Measurements from ENCODE around the gene GMDS. TPM values are rescaled to one million over a fixed set of nuclear protein-coding genes. Genes with fewer than 3 reads are reported as not detected.

GMDS gene
- total RNA-seq, 2 donors from 2014 or later: 25.4 to 29.5 TPM

DNA sequence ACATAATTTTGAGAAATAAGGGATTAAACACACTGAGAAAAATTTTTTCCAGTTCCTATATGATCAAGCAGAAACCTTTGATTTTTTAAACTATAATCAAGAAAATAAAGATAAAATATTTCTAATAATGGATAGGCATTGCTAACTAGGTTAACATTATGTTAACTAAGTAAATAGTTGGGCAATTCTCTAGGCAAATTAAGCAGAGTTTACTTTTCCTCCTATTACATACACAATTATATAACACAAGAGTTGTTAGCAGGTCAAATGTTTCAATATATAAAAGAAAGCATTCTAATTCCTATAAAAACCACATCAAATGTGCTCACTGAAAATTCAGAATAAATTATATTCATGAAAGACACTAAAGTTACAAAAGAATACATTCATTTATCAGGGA, 191.7 kb downstream of the GMDS start:
- H3K9me3 Mint-ChIP-seq: peaks cover 2% of the 10 kb centered on the region
- no peaks in the 10 kb centered on the region for H3K27me3 ChIP-seq (ENCODE audit: control insufficient read depth, insufficient read depth, low read length, poor library complexity, severe bottlenecking)
- H3K9me3 ChIP-seq (ENCODE audit: control insufficient read depth, low read length): no peaks in the 10 kb centered on the region
- TF ChIP-seq, protein P1, sequence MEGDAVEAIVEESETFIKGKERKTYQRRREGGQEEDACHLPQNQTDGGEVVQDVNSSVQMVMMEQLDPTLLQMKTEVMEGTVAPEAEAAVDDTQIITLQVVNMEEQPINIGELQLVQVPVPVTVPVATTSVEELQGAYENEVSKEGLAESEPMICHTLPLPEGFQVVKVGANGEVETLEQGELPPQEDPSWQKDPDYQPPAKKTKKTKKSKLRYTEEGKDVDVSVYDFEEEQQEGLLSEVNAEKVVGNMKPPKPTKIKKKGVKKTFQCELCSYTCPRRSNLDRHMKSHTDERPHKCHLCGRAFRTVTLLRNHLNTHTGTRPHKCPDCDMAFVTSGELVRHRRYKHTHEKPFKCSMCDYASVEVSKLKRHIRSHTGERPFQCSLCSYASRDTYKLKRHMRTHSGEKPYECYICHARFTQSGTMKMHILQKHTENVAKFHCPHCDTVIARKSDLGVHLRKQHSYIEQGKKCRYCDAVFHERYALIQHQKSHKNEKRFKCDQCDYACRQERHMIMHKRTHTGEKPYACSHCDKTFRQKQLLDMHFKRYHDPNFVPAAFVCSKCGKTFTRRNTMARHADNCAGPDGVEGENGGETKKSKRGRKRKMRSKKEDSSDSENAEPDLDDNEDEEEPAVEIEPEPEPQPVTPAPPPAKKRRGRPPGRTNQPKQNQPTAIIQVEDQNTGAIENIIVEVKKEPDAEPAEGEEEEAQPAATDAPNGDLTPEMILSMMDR (conservative IDR thresholded peaks at IDR 0.05): no peak
- no peak overlapping the region for H3K4me3 ChIP-seq (ENCODE audit: low read length)
- no peak overlapping the region for H3K4me3 Mint-ChIP-seq
- no peaks in the 10 kb centered on the region for H3K4me1 Mint-ChIP-seq
- no peaks in the 10 kb centered on the region for H3K27me3 Mint-ChIP-seq (ENCODE audit: insufficient read depth)
- H3K4me1 ChIP-seq (ENCODE audit: control insufficient read depth, insufficient read depth, low read length): no peaks in the 10 kb centered on the region
- H3K27ac ChIP-seq (ENCODE audit: low read depth, low read length): no peak overlapping the region
- no peaks in the 10 kb centered on the region for H3K36me3 Mint-ChIP-seq (ENCODE audit: low read depth)
- no peak overlapping the region for H3K9ac ChIP-seq (ENCODE audit: extremely low read depth, low read length, poor library complexity, severe bottlenecking)
- no peak for DNase-seq
- no peaks in the 10 kb centered on the region for H3K36me3 ChIP-seq (ENCODE audit: control insufficient read depth, insufficient read depth, low read length)
- H3K27ac Mint-ChIP-seq: no peak overlapping the region

DNA sequence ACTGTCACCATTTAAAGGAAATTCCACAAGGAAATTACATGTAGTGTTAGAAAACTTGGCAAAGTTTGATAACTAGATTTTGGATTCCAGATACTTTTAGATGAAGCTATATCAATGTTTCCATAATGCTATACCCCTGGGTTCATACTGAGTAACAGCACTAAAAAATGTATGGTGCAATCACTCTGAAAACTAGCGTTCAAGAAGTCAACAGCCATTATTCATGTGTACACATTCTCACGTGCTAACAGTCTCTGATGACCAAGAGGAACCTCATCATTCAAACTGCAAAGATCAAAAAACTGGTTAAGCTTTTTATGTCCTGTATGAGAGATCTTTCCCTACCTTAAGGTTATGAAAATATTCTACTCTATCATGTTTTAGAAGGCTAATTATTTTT, 197.6 kb downstream of the GMDS start:
- TF ChIP-seq, protein P1 (conservative IDR thresholded peaks at IDR 0.05): no peak
- no peak overlapping the region for H3K4me3 Mint-ChIP-seq
- H3K36me3 Mint-ChIP-seq (ENCODE audit: low read depth): no peaks in the 10 kb centered on the region
- no peaks in the 10 kb centered on the region for H3K4me1 ChIP-seq (ENCODE audit: control insufficient read depth, insufficient read depth, low read length)
- H3K36me3 ChIP-seq (ENCODE audit: control insufficient read depth, insufficient read depth, low read length): no peaks in the 10 kb centered on the region
- H3K9me3 Mint-ChIP-seq: peaks cover 4% of the 10 kb centered on the region
- H3K27ac ChIP-seq (ENCODE audit: low read depth, low read length): no peak overlapping the region
- WGBS, 2 experiments (ENCODE audit: insufficient coverage in 1 of 2, insufficient read length in 1 of 2): 94 to 100% methylated on average over 2 of the region's 2 CpGs
- peaks cover 6% of the 10 kb centered on the region for H3K9me3 ChIP-seq (ENCODE audit: control insufficient read depth, low read length)
- no peaks in the 10 kb centered on the region for H3K27me3 Mint-ChIP-seq (ENCODE audit: insufficient read depth)
- H3K9ac ChIP-seq (ENCODE audit: extremely low read depth, low read length, poor library complexity, severe bottlenecking): no peak overlapping the region
- H3K27ac Mint-ChIP-seq: no peak overlapping the region
- DNase-seq: no peak
- no peaks in the 10 kb centered on the region for H3K4me1 Mint-ChIP-seq
- no peaks in the 10 kb centered on the region for H3K27me3 ChIP-seq (ENCODE audit: control insufficient read depth, insufficient read depth, low read length, poor library complexity, severe bottlenecking)
- H3K4me3 ChIP-seq (ENCODE audit: low read length): no peak overlapping the region

DNA sequence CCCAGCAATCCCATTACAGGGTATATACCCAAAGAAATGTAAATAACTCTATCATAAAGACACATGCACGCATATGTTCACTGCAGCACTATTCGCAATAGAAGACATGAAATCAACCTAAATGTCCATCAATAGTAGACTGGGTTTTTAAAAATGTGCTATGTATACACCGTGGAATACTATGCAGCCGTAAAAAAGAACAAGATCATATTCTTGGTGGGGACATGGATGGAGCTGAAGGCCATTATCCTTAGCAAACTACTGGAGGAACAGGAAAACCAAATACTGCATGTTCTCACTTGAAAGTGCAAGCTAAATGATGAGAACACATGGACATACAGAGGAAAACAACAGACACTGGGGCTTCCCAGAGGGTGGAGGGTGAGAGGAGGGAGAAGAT, 201.2 kb downstream of the GMDS start:
- no peaks in the 10 kb centered on the region for H3K36me3 ChIP-seq (ENCODE audit: control insufficient read depth, insufficient read depth, low read length)

More for the DNA sequence above, 201.2 kb downstream of the GMDS start:
- Mint-ChIP-seq H3K4me3 (no peak overlapping the region), H3K9me3 (peaks cover 3% of the 10 kb centered on the region), H3K27me3 (ENCODE audit: insufficient read depth) (no peaks in the 10 kb centered on the region), H3K27ac (no peak overlapping the region), H3K36me3 (ENCODE audit: low read depth) (no peaks in the 10 kb centered on the region), H3K4me1 (no peaks in the 10 kb centered on the region)
- 90 to 100% methylated on average over 2 to 4 of the region's 4 CpGs for WGBS, 2 experiments (ENCODE audit: insufficient coverage in 1 of 2, insufficient read length in 1 of 2)
- Histone ChIP-seq H3K4me1 (ENCODE audit: control insufficient read depth, insufficient read depth, low read length) (no peaks in the 10 kb centered on the region), H3K27me3 (ENCODE audit: control insufficient read depth, insufficient read depth, low read length, poor library complexity, severe bottlenecking) (no peaks in the 10 kb centered on the region), H3K27ac (ENCODE audit: low read depth, low read length) (no peak overlapping the region), H3K9me3 (ENCODE audit: control insufficient read depth, low read length) (peaks cover 6% of the 10 kb centered on the region), H3K4me3 (ENCODE audit: low read length) (no peak overlapping the region), H3K9ac (ENCODE audit: extremely low read depth, low read length, poor library complexity, severe bottlenecking) (no peak overlapping the region)
- DNase-seq: no peak
- TF ChIP-seq, protein P1 (conservative IDR thresholded peaks at IDR 0.05): no peak

Data from endodermal cell (in vitro differentiated cells).